NB4 (cell line): ENCODE results near the gene MLXIP.

Experiments
- MAX ChIP-seq: IDR thresholded peaks from 2 replicates; pipeline ENCODE4 v1.6.1; 2011; ENCODE audit warnings: low read depth, low read length
- POLR2A ChIP-seq: IDR thresholded peaks from 2 replicates; pipeline ENCODE4 v1.6.1; 2011; ENCODE audit warnings: mild to moderate bottlenecking; ENCODE audit not compliant: insufficient read length; ENCODE audit errors: extremely low read depth
- TF ChIP-seq, protein P1 (sequence below): IDR thresholded peaks from one replicate; pipeline ENCODE4 v1.5.1; 2012; ENCODE audit warnings: low read depth, low read length

DNA sequence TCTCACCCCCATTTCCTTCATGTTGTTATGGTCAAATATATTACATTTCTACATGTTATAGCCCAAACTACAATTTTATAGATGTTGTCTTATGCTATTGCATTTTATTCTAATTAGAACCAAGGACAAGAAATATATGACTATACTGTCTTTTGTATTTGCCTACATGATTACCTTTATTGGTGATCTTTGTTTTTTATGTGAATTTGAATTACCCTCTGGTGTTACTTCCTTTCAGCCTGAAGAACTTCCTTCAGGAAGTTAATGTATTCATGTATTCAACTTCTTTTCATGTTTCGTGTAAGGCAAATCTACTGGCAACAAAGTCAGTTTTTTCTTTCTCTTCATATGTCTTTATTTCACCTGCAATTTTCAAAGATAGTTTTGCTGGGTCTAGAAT, 116.2 kb downstream of the MLXIP start:
- TF ChIP-seq, protein P1, sequence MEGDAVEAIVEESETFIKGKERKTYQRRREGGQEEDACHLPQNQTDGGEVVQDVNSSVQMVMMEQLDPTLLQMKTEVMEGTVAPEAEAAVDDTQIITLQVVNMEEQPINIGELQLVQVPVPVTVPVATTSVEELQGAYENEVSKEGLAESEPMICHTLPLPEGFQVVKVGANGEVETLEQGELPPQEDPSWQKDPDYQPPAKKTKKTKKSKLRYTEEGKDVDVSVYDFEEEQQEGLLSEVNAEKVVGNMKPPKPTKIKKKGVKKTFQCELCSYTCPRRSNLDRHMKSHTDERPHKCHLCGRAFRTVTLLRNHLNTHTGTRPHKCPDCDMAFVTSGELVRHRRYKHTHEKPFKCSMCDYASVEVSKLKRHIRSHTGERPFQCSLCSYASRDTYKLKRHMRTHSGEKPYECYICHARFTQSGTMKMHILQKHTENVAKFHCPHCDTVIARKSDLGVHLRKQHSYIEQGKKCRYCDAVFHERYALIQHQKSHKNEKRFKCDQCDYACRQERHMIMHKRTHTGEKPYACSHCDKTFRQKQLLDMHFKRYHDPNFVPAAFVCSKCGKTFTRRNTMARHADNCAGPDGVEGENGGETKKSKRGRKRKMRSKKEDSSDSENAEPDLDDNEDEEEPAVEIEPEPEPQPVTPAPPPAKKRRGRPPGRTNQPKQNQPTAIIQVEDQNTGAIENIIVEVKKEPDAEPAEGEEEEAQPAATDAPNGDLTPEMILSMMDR: no peak
- no peak for TF ChIP-seq MAX
- no peak for TF ChIP-seq POLR2A
